ENCODE data around the gene WASF2. TPM values are rescaled to one million over a fixed set of nuclear protein-coding genes. Genes with fewer than 3 reads are reported as not detected.
A peak's percentile ranks its signal among the peaks of the same experiment; 100 is the strongest.
"Not testable (repeated sequence)": the region's sequence is repeated elsewhere in the genome, so short reads cannot be mapped to it uniquely, and the experiment has no call there.

Gene WASF2
- total RNA-seq, 1 experiment from 2014 or later: 19.2 TPM

- Histone ChIP-seq H3K27ac (no peak overlapping the region), H3K36me3 (peaks cover 51% of the 10 kb centered on the region), H3K27me3 (replicated peaks) (no peaks in the 10 kb centered on the region), H3K4me1 (replicated peaks) (peaks cover 9% of the 10 kb centered on the region), H3K9me3 (replicated peaks) (no peaks in the 10 kb centered on the region), H3K4me3 (no peak overlapping the region)
- no peak for DNase-seq (ENCODE audit: low read depth in 1 of 2, low spot score in 2 of 2)
These were observed 66.3 kb downstream of the WASF2 start for GRCh38 chr1:27423709-27424108.

GRCh38 chr1:27418326-27419185 lies 71.4 kb downstream of the WASF2 start:
- Histone ChIP-seq H3K4me1 (replicated peaks) (peaks cover 20% of the 10 kb centered on the region), H3K27ac (peak overlapping the region; percentile 66), H3K36me3 (peaks cover 62% of the 10 kb centered on the region), H3K4me3 (no peak overlapping the region), H3K27me3 (replicated peaks) (no peaks in the 10 kb centered on the region), H3K9me3 (replicated peaks) (no peaks in the 10 kb centered on the region)
- DNase-seq (ENCODE audit: low read depth in 1 of 2, low spot score in 2 of 2): peak; percentile 86 to 87

GRCh38 chr1:27417713-27418112 lies 72.3 kb downstream of the WASF2 start:
- H3K4me3 ChIP-seq: no peak overlapping the region
- H3K36me3 ChIP-seq: peaks cover 70% of the 10 kb centered on the region

GRCh38 chr1:27416387-27417111 lies 73.4 kb downstream of the WASF2 start:
- peak in 1 of 2 experiments; percentile 41 for DNase-seq (ENCODE audit: low read depth in 1 of 2, low spot score in 2 of 2)
- Histone ChIP-seq H3K27ac (no peak overlapping the region), H3K36me3 (peaks cover 82% of the 10 kb centered on the region), H3K9me3 (replicated peaks) (no peaks in the 10 kb centered on the region), H3K4me3 (no peak overlapping the region), H3K4me1 (replicated peaks) (peaks cover 20% of the 10 kb centered on the region), H3K27me3 (replicated peaks) (no peaks in the 10 kb centered on the region)

More at GRCh38 chr1:27417713-27418112, 72.3 kb downstream of the WASF2 start:
- H3K27ac ChIP-seq: peak overlapping the region; percentile 66
- H3K27me3 ChIP-seq (replicated peaks): no peaks in the 10 kb centered on the region
- DNase-seq (ENCODE audit: low read depth in 1 of 2, low spot score in 2 of 2): no peak
- H3K4me1 ChIP-seq (replicated peaks): peaks cover 20% of the 10 kb centered on the region
- H3K9me3 ChIP-seq (replicated peaks): no peaks in the 10 kb centered on the region

- Histone ChIP-seq H3K27me3 (replicated peaks) (no peaks in the 10 kb centered on the region), H3K9me3 (replicated peaks) (no peaks in the 10 kb centered on the region), H3K4me3 (no peak overlapping the region), H3K36me3 (peaks cover 89% of the 10 kb centered on the region), H3K27ac (no peak overlapping the region), H3K4me1 (replicated peaks) (peaks cover 15% of the 10 kb centered on the region)
- no peak for DNase-seq (ENCODE audit: low read depth in 1 of 2, low spot score in 2 of 2)
These were observed 75.9 kb downstream of the WASF2 start for GRCh38 chr1:27414091-27414490.

GRCh38 chr1:27413004-27413403 lies 77.0 kb downstream of the WASF2 start:
- Histone ChIP-seq H3K27ac (no peak overlapping the region), H3K36me3 (peaks cover 93% of the 10 kb centered on the region), H3K4me1 (replicated peaks) (peaks cover 4% of the 10 kb centered on the region), H3K27me3 (replicated peaks) (no peaks in the 10 kb centered on the region), H3K9me3 (replicated peaks) (no peaks in the 10 kb centered on the region), H3K4me3 (no peak overlapping the region)
- no peak for DNase-seq (ENCODE audit: low read depth in 1 of 2, low spot score in 2 of 2)

DNA sequence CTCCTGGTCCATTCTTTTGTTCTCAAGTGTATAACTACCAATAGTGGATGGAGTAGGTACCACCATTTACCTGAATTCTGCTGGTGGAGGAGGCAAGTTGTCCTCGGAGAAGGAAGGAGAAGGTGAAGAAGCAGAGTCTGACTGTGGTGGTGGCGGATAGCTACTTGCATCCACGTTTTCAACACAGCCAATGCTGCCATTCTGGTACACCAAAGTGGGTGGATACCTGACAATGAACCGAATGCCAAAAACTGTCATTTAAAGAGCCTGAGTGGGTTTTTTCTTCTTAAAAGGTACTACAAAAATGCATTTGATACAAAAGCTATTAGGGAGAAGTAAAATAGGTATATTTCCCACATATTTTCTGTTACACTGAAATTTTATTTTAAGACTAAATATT lies 77.5 kb downstream of the WASF2 start:
- H3K4me3 ChIP-seq: no peak overlapping the region
- no peak for DNase-seq (ENCODE audit: low read depth in 1 of 2, low spot score in 2 of 2)
- no peak overlapping the region for H3K27ac ChIP-seq
- H3K4me1 ChIP-seq (replicated peaks): no peaks in the 10 kb centered on the region; the same call in 1 of the 2 replicates
- H3K9me3 ChIP-seq (replicated peaks): no peaks in the 10 kb centered on the region
- H3K27me3 ChIP-seq (replicated peaks): no peaks in the 10 kb centered on the region
- peaks cover 93% of the 10 kb centered on the region for H3K36me3 ChIP-seq

- peaks cover 78% of the 10 kb centered on the region for H3K36me3 ChIP-seq
- H3K4me1 ChIP-seq (replicated peaks): no peaks in the 10 kb centered on the region; the same call in 1 of the 2 replicates
- no peak overlapping the region for H3K27ac ChIP-seq
- DNase-seq (ENCODE audit: low read depth in 1 of 2, low spot score in 2 of 2): no peak
- H3K9me3 ChIP-seq (replicated peaks): no peaks in the 10 kb centered on the region
- H3K4me3 ChIP-seq: no peak overlapping the region
- H3K27me3 ChIP-seq (replicated peaks): no peaks in the 10 kb centered on the region
These were observed 79.3 kb downstream of the WASF2 start for GRCh38 chr1:27410709-27411108.

DNA sequence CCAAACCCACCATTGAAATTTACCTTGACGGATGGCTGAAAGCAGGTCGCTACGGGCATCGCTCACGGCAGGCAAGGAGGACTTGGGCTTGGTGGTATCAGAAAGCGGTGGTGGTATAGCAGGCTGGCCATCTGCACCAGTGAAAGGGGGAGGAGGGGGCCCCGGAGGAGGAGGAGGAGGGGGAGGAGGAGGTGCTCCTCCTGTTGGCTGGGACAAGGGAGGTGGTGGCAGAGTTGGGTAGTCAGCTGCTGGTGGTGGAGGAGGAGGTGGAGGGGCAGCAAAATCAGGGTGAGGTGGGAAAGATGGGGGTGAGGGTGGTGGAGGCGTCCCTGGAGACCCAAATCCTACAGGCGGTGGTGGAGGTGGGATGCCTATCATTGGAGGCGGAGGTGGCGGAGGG lies 80.3 kb downstream of the WASF2 start:
- H3K27me3 ChIP-seq (replicated peaks): no peaks in the 10 kb centered on the region
- no peaks in the 10 kb centered on the region; the same call in 1 of the 2 replicates for H3K4me1 ChIP-seq (replicated peaks)
- no peak for DNase-seq (ENCODE audit: low read depth in 1 of 2, low spot score in 2 of 2)
- no peaks in the 10 kb centered on the region for H3K9me3 ChIP-seq (replicated peaks)
- peaks cover 68% of the 10 kb centered on the region for H3K36me3 ChIP-seq
- H3K4me3 ChIP-seq: no peak overlapping the region
- no peak overlapping the region for H3K27ac ChIP-seq

GRCh38 chr1:27408151-27408550 lies 81.8 kb downstream of the WASF2 start:
- Histone ChIP-seq H3K36me3 (peaks cover 52% of the 10 kb centered on the region), H3K4me3 (no peak overlapping the region), H3K27ac (no peak overlapping the region; the same call in 1 of the 2 replicates), H3K27me3 (replicated peaks) (no peaks in the 10 kb centered on the region), H3K4me1 (replicated peaks) (no peaks in the 10 kb centered on the region; the same call in 1 of the 2 replicates), H3K9me3 (replicated peaks) (no peaks in the 10 kb centered on the region)
- DNase-seq (ENCODE audit: low read depth in 1 of 2, low spot score in 2 of 2): no peak

DNA sequence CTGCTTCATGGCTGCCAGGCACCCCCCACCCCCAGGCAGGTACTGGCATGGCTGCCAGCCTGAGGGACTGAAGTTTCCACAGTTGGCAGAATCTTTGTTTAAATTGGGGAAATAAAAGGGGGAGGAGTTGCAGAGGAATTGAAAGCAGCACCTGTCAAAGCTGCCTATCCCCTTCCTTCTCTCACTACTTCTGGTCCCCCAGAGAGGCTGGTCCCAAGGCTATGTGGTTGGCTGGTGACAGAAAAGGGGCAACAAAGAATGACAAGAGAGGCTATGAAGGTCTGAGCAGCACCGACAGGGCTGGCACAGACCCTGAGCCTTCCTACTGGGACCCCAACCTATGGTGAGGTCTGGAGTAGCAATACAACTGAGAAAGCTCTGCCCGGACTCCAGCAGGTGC lies 83.2 kb downstream of the WASF2 start:
- not testable (repeated sequence) for H3K4me3 ChIP-seq; H3K27ac ChIP-seq; DNase-seq (ENCODE audit: low read depth in 1 of 2, low spot score in 2 of 2); H3K9me3 ChIP-seq (replicated peaks); H3K4me1 ChIP-seq (replicated peaks); H3K27me3 ChIP-seq (replicated peaks)
- H3K36me3 ChIP-seq: peaks cover 44% of the 10 kb centered on the region

DNA sequence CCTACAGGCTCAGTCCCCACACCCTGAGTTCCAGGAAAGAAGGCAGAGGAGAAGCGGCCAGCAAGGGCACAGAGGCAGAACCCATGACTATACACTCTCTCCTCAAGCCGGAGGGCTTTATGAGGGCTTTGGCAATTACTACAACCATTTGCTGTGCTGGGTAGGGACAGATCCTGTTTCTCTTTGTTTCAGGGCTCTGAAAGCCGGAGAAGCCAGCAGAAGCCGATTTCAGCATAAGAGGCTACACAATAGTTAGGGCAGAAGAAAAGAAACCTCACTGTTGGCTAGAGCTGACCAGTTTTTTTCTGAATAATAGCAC lies 83.6 kb downstream of the WASF2 start:
- peaks cover 7% of the 10 kb centered on the region for H3K4me1 ChIP-seq (replicated peaks)
- peaks cover 40% of the 10 kb centered on the region for H3K36me3 ChIP-seq
- H3K27me3 ChIP-seq (replicated peaks): no peaks in the 10 kb centered on the region
- no peaks in the 10 kb centered on the region for H3K9me3 ChIP-seq (replicated peaks)
- no peak overlapping the region for H3K4me3 ChIP-seq
- no peak for DNase-seq (ENCODE audit: low read depth in 1 of 2, low spot score in 2 of 2)
- H3K27ac ChIP-seq: no peak overlapping the region

DNA sequence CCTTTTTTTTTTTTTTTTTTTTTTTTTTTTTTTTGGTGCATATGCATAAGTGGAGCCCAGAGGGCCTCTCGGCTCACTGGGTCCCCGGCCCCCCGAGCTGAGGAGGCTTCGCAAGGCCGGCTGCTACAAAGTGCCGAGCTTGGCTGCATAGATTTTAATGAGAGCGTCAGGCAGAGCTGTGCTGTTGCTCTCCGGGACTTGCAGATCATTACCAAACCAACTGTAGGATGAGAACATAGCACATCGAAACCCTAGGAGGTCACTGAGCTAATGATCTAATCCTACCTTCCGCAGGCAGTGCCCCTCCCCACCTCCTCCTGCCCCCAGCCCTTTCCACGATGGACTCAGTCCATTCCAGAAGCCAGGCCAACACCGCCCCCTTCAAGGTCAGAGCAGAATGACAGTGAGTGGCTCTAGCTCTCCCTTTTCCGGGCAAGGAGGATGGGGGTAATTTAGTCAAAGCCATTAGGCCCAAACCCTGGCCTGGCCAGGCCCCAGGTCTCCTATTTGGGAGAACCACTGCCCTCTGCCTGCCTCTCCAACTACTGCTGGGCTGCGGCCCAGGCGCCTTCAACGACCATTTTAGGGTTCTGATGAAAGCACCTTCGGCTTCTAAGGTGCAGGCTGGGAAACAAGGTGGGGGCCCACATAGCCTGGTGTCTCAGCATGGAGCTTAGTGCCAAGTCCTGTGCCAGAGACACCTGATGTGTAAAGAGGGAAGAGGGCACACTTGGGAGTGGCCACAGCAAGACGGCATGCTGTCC lies 84.2 kb downstream of the WASF2 start:
- not testable (repeated sequence) for H3K27me3 ChIP-seq (replicated peaks); H3K9me3 ChIP-seq (replicated peaks); DNase-seq (ENCODE audit: low read depth in 1 of 2, low spot score in 2 of 2); H3K27ac ChIP-seq; H3K4me1 ChIP-seq (replicated peaks); H3K4me3 ChIP-seq
- peaks cover 34% of the 10 kb centered on the region for H3K36me3 ChIP-seq

- Histone ChIP-seq H3K4me3 (no peak overlapping the region), H3K4me1 (replicated peaks) (peaks cover 7% of the 10 kb centered on the region), H3K36me3 (peaks cover 27% of the 10 kb centered on the region), H3K27me3 (replicated peaks) (no peaks in the 10 kb centered on the region), H3K9me3 (replicated peaks) (no peaks in the 10 kb centered on the region), H3K27ac (no peak overlapping the region)
- DNase-seq (ENCODE audit: low read depth in 1 of 2, low spot score in 2 of 2): no peak
These were observed 84.9 kb downstream of the WASF2 start for GRCh38 chr1:27405074-27405473.

All from SJSA1 (cell line).